Panc1 (cell line): ENCODE results near the gene EFCAB11. TPM values are rescaled to one million over a fixed set of nuclear protein-coding genes. Genes with fewer than 3 reads are reported as not detected.
"Not testable (repeated sequence)": the region's sequence is repeated elsewhere in the genome, so short reads cannot be mapped to it uniquely, and the experiment has no call there.

ENCODE experiments used
- ATAC-seq: fragments of 200-7000 bp; cut with Tn5 transposase; 2 replicates; pipeline ENCODE4 v1.9.1; 2020; ENCODE audit warnings: mild to moderate bottlenecking, moderate library complexity
- BruUV-seq: library from RNA; stranded (reverse); fragments of 400-500 nt; replicated peaks from 2 replicates; lab custom pipeline; 2021; lab: Mats Ljungman, UMichigan
- CTCF ChIA-PET: fragments of 300-600 bp; sonication (Branson Sonifier 250); formaldehyde crosslinking; loops from one replicate; lab custom pipeline; 2022; ENCODE audit warnings: antibody characterized with exemption; lab: Charles Lee
- POLR2A ChIA-PET: fragments of 300-600 bp; sonication (Branson Sonifier 250); formaldehyde crosslinking; loops from one replicate; lab custom pipeline; 2022; ENCODE audit warnings: antibody characterized with exemption; lab: Charles Lee
- DNase-seq: peaks from one replicate; pipeline ENCODE4 v3.0.0-alpha.2; 2010; ENCODE audit warnings: low read depth, low spot score
- H3K27ac ChIP-seq: 2 replicates; pipeline ENCODE4 v1.5.1; 2011; ENCODE audit warnings: mild to moderate bottlenecking, low read length, inconsistent platforms
- H3K27me3 ChIP-seq: fragments of 200-500 bp; sonication (Bioruptor generic); 2 replicates; pipeline ENCODE4 v1.6.0; 2014; ENCODE audit warnings: low read length, inconsistent platforms; ENCODE audit not compliant: control insufficient read depth, insufficient read depth
- H3K36me3 ChIP-seq: fragments of 200-500 bp; sonication (Bioruptor generic); 2 replicates; pipeline ENCODE4 v1.5.1; 2014; ENCODE audit warnings: inconsistent platforms, mild to moderate bottlenecking, low read length, moderate library complexity; ENCODE audit not compliant: control insufficient read depth, insufficient read depth
- H3K4me1 ChIP-seq: 2 replicates; pipeline ENCODE4 v1.5.1; 2011; ENCODE audit warnings: inconsistent platforms, mild to moderate bottlenecking, low read length, moderate library complexity; ENCODE audit not compliant: control insufficient read depth, insufficient read depth
- H3K4me3 ChIP-seq, 2 experiments: 2 replicates each; pipeline ENCODE4 v1.5.1; 2011 to 2012; ENCODE audit warnings: low read depth in 2 of 2, low read length in 2 of 2, mild to moderate bottlenecking in 2 of 2, inconsistent platforms in 1 of 2, moderate library complexity in 1 of 2
- H3K9me3 ChIP-seq: fragments of 200-500 bp; sonication (Bioruptor generic); 2 replicates; pipeline ENCODE4 v1.5.1; 2014; ENCODE audit warnings: low read depth, mild to moderate bottlenecking, inconsistent platforms, low read length, moderate library complexity; ENCODE audit not compliant: control insufficient read depth, insufficient read depth
- POLR2AphosphoS5 ChIP-seq: IDR thresholded peaks from 2 replicates; pipeline ENCODE4 v1.6.1; 2012; ENCODE audit warnings: mild to moderate bottlenecking, low read depth, low read length, moderate library complexity
- SIN3A ChIP-seq: IDR thresholded peaks from 2 replicates; pipeline ENCODE4 v1.6.1; 2012; ENCODE audit warnings: low read depth, mild to moderate bottlenecking, low read length, moderate library complexity, borderline replicate concordance; ENCODE audit not compliant: insufficient read depth
- TCF7L2 ChIP-seq: IDR thresholded peaks from 2 replicates; pipeline ENCODE4 v1.6.1; 2011; ENCODE audit warnings: mild to moderate bottlenecking, low read depth, low read length, inconsistent platforms
- in situ Hi-C: cut with HindIII; loops from 2 replicates; pipeline ENCODE4 v1.10.0; 2016; ENCODE audit warnings: low sequenced_read_pairs, low pct_unique_long_range_greater_than_20kb
- intact Hi-C: fragments of 100-400 bp; cut with micrococcal nuclease; formaldehyde crosslinking; loops from one replicate; pipeline ENCODE4 v1.10.0; 2022; ENCODE audit not compliant: unreplicated experiment
- total RNA-seq: library from RNA; stranded (reverse); gene quantifications from one replicate; pipeline ENCODE4 v1.2.1, GENCODE V29; 2021; ENCODE audit not compliant: unreplicated experiment
- TF ChIP-seq, protein P1 (sequence below): fragments of 450-650 bp; IDR thresholded peaks from 2 replicates; pipeline ENCODE4 v1.5.1; 2017; ENCODE audit warnings: mild to moderate bottlenecking
- TF ChIP-seq, protein P2 (sequence below), 2 experiments: IDR thresholded peaks; 2 replicates each; pipeline ENCODE4 v1.6.1; 2011 to 2012; ENCODE audit warnings: low read depth in 2 of 2, control low read depth in 1 of 2, low read length in 1 of 2, mild to moderate bottlenecking in 1 of 2, moderate library complexity in 1 of 2; ENCODE audit not compliant: insufficient read depth in 1 of 2

The EFCAB11 gene
- total RNA-seq, 1 experiment from 2014 or later = 12.3 TPM

DNA sequence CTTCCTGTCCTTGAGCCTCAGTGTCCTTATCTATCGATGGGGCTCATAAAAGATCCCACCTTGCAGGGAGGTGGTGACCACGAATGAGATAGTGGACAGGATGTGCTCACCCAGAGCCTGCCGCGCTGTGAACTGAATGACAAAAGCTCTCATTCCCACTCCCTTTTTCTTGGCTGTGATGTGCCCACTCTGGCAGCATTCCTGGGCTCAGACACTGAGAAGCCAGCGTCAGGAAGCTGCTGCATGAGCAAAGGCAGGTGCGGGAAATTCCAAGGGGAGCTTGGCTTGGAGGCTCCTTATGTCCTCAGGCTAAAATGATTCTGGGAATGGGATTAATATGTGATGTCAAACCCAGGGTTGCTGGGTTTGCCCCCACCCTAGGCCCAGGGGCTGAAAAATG is 61.6 kb downstream of the EFCAB11 start:
- ATAC-seq (no peak), DNase-seq (no peak)
- TF ChIP-seq, protein P1, sequence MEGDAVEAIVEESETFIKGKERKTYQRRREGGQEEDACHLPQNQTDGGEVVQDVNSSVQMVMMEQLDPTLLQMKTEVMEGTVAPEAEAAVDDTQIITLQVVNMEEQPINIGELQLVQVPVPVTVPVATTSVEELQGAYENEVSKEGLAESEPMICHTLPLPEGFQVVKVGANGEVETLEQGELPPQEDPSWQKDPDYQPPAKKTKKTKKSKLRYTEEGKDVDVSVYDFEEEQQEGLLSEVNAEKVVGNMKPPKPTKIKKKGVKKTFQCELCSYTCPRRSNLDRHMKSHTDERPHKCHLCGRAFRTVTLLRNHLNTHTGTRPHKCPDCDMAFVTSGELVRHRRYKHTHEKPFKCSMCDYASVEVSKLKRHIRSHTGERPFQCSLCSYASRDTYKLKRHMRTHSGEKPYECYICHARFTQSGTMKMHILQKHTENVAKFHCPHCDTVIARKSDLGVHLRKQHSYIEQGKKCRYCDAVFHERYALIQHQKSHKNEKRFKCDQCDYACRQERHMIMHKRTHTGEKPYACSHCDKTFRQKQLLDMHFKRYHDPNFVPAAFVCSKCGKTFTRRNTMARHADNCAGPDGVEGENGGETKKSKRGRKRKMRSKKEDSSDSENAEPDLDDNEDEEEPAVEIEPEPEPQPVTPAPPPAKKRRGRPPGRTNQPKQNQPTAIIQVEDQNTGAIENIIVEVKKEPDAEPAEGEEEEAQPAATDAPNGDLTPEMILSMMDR = no peak
- no peak for TF ChIP-seq TCF7L2
- no peak for TF ChIP-seq SIN3A
- TF ChIP-seq, protein P2, sequence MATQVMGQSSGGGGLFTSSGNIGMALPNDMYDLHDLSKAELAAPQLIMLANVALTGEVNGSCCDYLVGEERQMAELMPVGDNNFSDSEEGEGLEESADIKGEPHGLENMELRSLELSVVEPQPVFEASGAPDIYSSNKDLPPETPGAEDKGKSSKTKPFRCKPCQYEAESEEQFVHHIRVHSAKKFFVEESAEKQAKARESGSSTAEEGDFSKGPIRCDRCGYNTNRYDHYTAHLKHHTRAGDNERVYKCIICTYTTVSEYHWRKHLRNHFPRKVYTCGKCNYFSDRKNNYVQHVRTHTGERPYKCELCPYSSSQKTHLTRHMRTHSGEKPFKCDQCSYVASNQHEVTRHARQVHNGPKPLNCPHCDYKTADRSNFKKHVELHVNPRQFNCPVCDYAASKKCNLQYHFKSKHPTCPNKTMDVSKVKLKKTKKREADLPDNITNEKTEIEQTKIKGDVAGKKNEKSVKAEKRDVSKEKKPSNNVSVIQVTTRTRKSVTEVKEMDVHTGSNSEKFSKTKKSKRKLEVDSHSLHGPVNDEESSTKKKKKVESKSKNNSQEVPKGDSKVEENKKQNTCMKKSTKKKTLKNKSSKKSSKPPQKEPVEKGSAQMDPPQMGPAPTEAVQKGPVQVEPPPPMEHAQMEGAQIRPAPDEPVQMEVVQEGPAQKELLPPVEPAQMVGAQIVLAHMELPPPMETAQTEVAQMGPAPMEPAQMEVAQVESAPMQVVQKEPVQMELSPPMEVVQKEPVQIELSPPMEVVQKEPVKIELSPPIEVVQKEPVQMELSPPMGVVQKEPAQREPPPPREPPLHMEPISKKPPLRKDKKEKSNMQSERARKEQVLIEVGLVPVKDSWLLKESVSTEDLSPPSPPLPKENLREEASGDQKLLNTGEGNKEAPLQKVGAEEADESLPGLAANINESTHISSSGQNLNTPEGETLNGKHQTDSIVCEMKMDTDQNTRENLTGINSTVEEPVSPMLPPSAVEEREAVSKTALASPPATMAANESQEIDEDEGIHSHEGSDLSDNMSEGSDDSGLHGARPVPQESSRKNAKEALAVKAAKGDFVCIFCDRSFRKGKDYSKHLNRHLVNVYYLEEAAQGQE (IDR thresholded peaks at IDR 0.05; ENCODE audit: insufficient read depth in 1 of 2, low read depth in 2 of 2, low read length in 1 of 2) = no peak
- TF ChIP-seq POLR2AphosphoS5 = no peak
- Histone ChIP-seq H3K27me3 (no peaks in the 10 kb centered on the region), H3K27ac (no peak overlapping the region), H3K4me1 (no peaks in the 10 kb centered on the region), H3K9me3 (no peaks in the 10 kb centered on the region), H3K4me3 (no peak overlapping the region), H3K36me3 (no peaks in the 10 kb centered on the region)
- intact Hi-C loops = no loop called here
- BruUV-seq = no TSS peak
- in situ Hi-C loops = no loop called here
- ChIA-PET POLR2A (no interaction called here), CTCF (no interaction called here)

DNA sequence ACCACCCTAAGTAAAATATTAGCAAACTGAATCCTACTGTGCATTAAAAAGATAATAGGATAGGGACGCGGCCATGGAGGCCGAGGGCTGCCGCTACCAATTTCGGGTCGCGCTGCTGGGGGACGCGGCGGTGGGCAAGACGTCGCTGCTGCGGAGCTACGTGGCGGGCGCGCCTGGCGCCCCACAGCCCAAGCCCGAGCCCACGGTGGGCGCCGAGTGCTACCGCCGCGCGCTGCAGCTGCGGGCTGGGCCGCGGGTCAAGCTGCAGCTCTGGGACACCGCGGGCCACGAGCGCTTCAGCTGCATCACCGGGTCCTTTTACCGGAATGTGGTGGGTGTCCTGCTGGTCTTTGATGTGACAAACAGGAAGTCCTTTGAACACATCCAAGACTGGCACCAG is 62.8 kb downstream of the EFCAB11 start:
- ATAC-seq, intact Hi-C loops, in situ Hi-C loops, H3K27me3 ChIP-seq, CTCF ChIA-PET, H3K4me3 ChIP-seq, POLR2A ChIA-PET, H3K4me1 ChIP-seq, H3K36me3 ChIP-seq, BruUV-seq, DNase-seq, H3K9me3 ChIP-seq, H3K27ac ChIP-seq: not testable (repeated sequence)

DNA sequence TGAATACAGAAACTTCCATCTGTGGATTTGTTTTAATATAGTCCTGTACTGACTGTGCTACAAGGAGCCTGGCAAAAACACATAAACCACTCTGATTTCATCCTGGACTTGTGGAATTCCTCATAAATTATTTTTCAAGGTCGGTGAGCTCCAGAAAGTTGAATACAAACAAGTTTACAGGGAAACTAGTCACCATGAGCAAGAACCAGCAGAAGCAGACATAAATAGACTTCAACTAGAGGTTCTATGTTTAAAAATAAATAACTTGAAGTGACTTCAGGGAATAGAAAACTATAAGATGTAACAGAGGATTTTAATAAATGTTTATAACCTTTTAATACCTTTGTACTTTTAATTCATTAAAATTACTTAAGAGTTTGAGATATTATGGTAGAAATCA is 63.5 kb downstream of the EFCAB11 start:
- DNase-seq (no peak), ATAC-seq (no peak)
- ChIA-PET CTCF (no interaction called here), POLR2A (no interaction called here)
- H3K27me3 ChIP-seq = no peaks in the 10 kb centered on the region
- intact Hi-C loops = no loop called here
- BruUV-seq = no TSS peak
- no peak overlapping the region for H3K27ac ChIP-seq
- H3K4me1 ChIP-seq = no peaks in the 10 kb centered on the region
- no peaks in the 10 kb centered on the region for H3K36me3 ChIP-seq
- no peak overlapping the region for H3K4me3 ChIP-seq
- TF ChIP-seq TCF7L2 = no peak
- TF ChIP-seq, protein P1 = no peak
- TF ChIP-seq SIN3A = no peak
- no peak for TF ChIP-seq POLR2AphosphoS5
- TF ChIP-seq, protein P2 (IDR thresholded peaks at IDR 0.05; ENCODE audit: insufficient read depth in 1 of 2, low read depth in 2 of 2, low read length in 1 of 2) = no peak
- H3K9me3 ChIP-seq = no peaks in the 10 kb centered on the region
- in situ Hi-C loops = no loop called here
